HepG2 (cell line): ENCODE results near the gene CENPO. TPM values are rescaled to one million over a fixed set of nuclear protein-coding genes. Genes with fewer than 3 reads are reported as not detected.

ENCODE experiments used
- ATAC-seq: fragments of 200-7000 bp; cut with Tn5 transposase; 3 replicates; pipeline ENCODE4 v1.9.1; 2020; ENCODE audit warnings: mild to moderate bottlenecking, moderate library complexity
- BruUV-seq: library from RNA; stranded (reverse); fragments of 400-500 nt; replicated peaks from 2 replicates; lab custom pipeline; 2021; lab: Mats Ljungman, UMichigan
- CTCF ChIA-PET: fragments of 300-600 bp; formaldehyde crosslinking; extraction: SDS; loops from one replicate; lab custom pipeline; 2021; ENCODE audit warnings: low total read pairs, inconsistent platforms, low intra/inter-chr PET ratio; lab: Yijun Ruan, JAX
- POLR2A ChIA-PET: fragments of 350-600 bp; sonication (Branson Sonifier 250); formaldehyde crosslinking; loops from one replicate; lab custom pipeline; 2020; ENCODE audit warnings: antibody characterized with exemption, inconsistent platforms; lab: Yijun Ruan, JAX
- DNase-seq: peaks from one replicate; pipeline ENCODE4 v3.0.0-alpha.2; 2015; ENCODE audit warnings: low spot score
- FAIRE-seq: peaks from 3 replicates; lab custom pipeline; 2011; peaks lifted over from hg19 to GRCh38; lab: Jason Lieb, UNC
- H2AFZ ChIP-seq: one replicate; pipeline ENCODE4 v1.6.1; 2011; ENCODE audit warnings: low read length, inconsistent platforms
- H3K27ac ChIP-seq: fragments of 300-600 bp; 3 replicates; pipeline ENCODE4 v1.8.0; 2011; ENCODE audit warnings: mixed run types, mild to moderate bottlenecking, mixed read lengths, low read length, inconsistent platforms; ENCODE audit not compliant: insufficient read depth; ENCODE audit errors: extremely low read length
- H3K27me3 ChIP-seq, 2 experiments: fragments of 200-600 bp in 1 of 2; 2 replicates in 1 of 2; 3 replicates in 1 of 2; pipeline versions ENCODE4 v1.6.0 to v1.8.0; 2011; ENCODE audit warnings: low read length in 2 of 2, mild to moderate bottlenecking in 2 of 2, moderate library complexity in 2 of 2, inconsistent platforms in 1 of 2; ENCODE audit not compliant: insufficient read depth in 2 of 2, control insufficient read depth in 1 of 2
- H3K36me3 ChIP-seq, 2 experiments: fragments of 200-600 bp in 1 of 2; replicated peaks in 1 of 2; 2 replicates in 1 of 2; 3 replicates in 1 of 2; pipeline versions ENCODE4 v1.5.1 to v1.8.0; 2011; ENCODE audit warnings: low read length in 2 of 2, inconsistent platforms in 1 of 2; ENCODE audit not compliant: insufficient read depth in 2 of 2, control insufficient read depth in 1 of 2
- H3K4me1 ChIP-seq: 2 replicates; pipeline ENCODE4 v1.5.1; 2012; ENCODE audit warnings: low read length, inconsistent platforms; ENCODE audit not compliant: insufficient read depth
- H3K4me2 ChIP-seq: 2 replicates; pipeline ENCODE4 v1.6.0; 2011; ENCODE audit warnings: low read depth, low read length, inconsistent platforms
- H3K4me3 ChIP-seq, 3 experiments: fragments of 200-600 bp in 1 of 3; sonication (generic), shearing (Covaris generic) in 1 of 3; replicated peaks in 1 of 3; 2 replicates each; pipeline ENCODE4 v1.5.1; 2011 to 2016; ENCODE audit warnings: low read length in 3 of 3, inconsistent platforms in 2 of 3, low read depth in 2 of 3, mild to moderate bottlenecking in 2 of 3, control low read depth in 1 of 3, mixed read lengths in 1 of 3; ENCODE audit not compliant: insufficient read depth in 1 of 3
- H3K79me2 ChIP-seq: one replicate; pipeline ENCODE4 v1.6.1; 2011; ENCODE audit warnings: low read length, inconsistent platforms; ENCODE audit not compliant: insufficient read depth
- H3K9ac ChIP-seq: 2 replicates; pipeline ENCODE4 v1.6.0; 2011; ENCODE audit warnings: mild to moderate bottlenecking, low read depth, low read length, inconsistent platforms; ENCODE audit not compliant: insufficient read depth
- H3K9me3 ChIP-seq: 2 replicates; pipeline ENCODE4 v1.5.1; 2012; ENCODE audit warnings: mild to moderate bottlenecking, low read length
- H4K20me1 ChIP-seq: 2 replicates; pipeline ENCODE4 v1.6.0; 2011; ENCODE audit warnings: inconsistent platforms, mild to moderate bottlenecking, low read length, moderate library complexity; ENCODE audit not compliant: insufficient read depth
- RBM22 ChIP-seq: fragments of 200-400 bp; formaldehyde crosslinking; optimal IDR thresholded peaks from 2 replicates; pipeline ENCODE3; 2017; ENCODE audit warnings: mild to moderate bottlenecking, low read length, moderate library complexity
- REL ChIP-seq: sonication (generic); formaldehyde crosslinking; conservative IDR thresholded peaks from 2 replicates; pipeline ENCODE4 v1.8.0; 2022; ENCODE audit warnings: mild to moderate bottlenecking, missing genetic modification reagents, moderate library complexity
- ZNF343 ChIP-seq: sonication (generic); formaldehyde crosslinking; IDR thresholded peaks from 2 replicates; pipeline ENCODE4 v1.4.0; 2020; ENCODE audit warnings: mild to moderate bottlenecking, missing genetic modification reagents
- WGBS: methylation state at CpG from one replicate; pipeline ENCODE4 v1.1.6; 2017; ENCODE audit warnings: low lambda C conversion rate; 5-methylcytosine and 5-hydroxymethylcytosine counted together
- in situ Hi-C: cut with HindIII; loops from 2 replicates; pipeline ENCODE4 v1.10.0; 2017; ENCODE audit warnings: low pct_unique_long_range_greater_than_20kb; ENCODE audit not compliant: extremely low pct_ligation_motif_present
- intact Hi-C: fragments of 100-400 bp; cut with micrococcal nuclease; formaldehyde crosslinking; loops from one replicate; pipeline ENCODE4 v1.10.0; 2022; ENCODE audit not compliant: unreplicated experiment
- polyA plus RNA-seq, 8 experiments: library from polyadenylated mRNA; depleted of rRNA in 3 of 8; stranded (reverse) in 7 of 8; unstranded in 1 of 8; fragments of >200 nt; fragmentation: Illumina TruSeq in 4 of 8; extraction: Trizol in 4 of 8; gene quantifications; 2 replicates each; pipeline versions ENCODE4 v1.2.1 to v1.2.3, GENCODE V29; 2011 to 2016; ENCODE audit warnings: low read depth in 4 of 8, missing spikeins in 1 of 8, mixed read lengths in 1 of 8; ENCODE audit not compliant: insufficient read depth in 1 of 8
- total RNA-seq, 5 experiments: library from RNA; depleted of rRNA; stranded (reverse); fragments of >200 nt; fragmentation: Illumina TruSeq; extraction: Trizol; gene quantifications; 2 replicates each; pipeline ENCODE4 v1.2.3, GENCODE V29; 2016; ENCODE audit warnings: low read depth in 1 of 5

CENPO gene
- total and polyA plus RNA-seq, 2 of the 13 experiments (the other 11 are each of a cell fraction or from before 2014, with no cell fraction given) = 19.7 to 35.5 TPM

DNA sequence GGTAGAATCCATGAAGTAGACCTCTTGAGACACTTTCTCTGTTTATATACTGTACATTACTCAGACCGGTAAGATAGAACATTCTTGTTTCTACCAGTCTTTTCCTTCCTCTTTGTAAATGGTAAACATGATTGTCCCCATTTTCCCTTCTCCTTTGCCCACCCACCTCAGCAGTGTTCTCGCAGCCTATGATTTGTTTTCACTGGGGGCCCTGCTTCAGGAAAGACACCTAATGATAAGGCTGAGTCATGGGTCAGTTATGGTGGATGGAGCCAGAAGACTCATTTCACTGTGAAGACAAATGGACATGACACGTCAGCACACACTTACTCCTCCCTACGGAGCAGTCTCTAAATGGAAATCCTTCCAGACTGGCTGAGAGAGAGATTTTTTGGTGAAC, 23.7 kb downstream of the CENPO start:
- intact Hi-C loops (no loop called here), in situ Hi-C loops (no loop called here)
- TF ChIP-seq REL = no peak
- TF ChIP-seq RBM22 = peak; percentile 36
- Histone ChIP-seq H3K4me1 (peaks cover 18% of the 10 kb centered on the region), H3K9ac (no peak overlapping the region), H3K9me3 (no peaks in the 10 kb centered on the region), H3K27ac (no peak overlapping the region), H3K4me3 (no peak overlapping the region), H3K79me2 (peaks cover 20% of the 10 kb centered on the region), H2AFZ (no peak overlapping the region), H4K20me1 (no peaks in the 10 kb centered on the region), H3K4me2 (no peak overlapping the region), H3K27me3 (no peaks in the 10 kb centered on the region), H3K36me3 (peaks cover 30 to 77% of the 10 kb centered on the region in 2 experiments)
- ChIA-PET CTCF (no interaction called here), POLR2A (no interaction called here)
- no peak for FAIRE-seq
- 95% methylated on average over 4 of the region's 4 CpGs for WGBS
- DNase-seq = no peak
- ATAC-seq = no peak
- BruUV-seq = no TSS peak

DNA sequence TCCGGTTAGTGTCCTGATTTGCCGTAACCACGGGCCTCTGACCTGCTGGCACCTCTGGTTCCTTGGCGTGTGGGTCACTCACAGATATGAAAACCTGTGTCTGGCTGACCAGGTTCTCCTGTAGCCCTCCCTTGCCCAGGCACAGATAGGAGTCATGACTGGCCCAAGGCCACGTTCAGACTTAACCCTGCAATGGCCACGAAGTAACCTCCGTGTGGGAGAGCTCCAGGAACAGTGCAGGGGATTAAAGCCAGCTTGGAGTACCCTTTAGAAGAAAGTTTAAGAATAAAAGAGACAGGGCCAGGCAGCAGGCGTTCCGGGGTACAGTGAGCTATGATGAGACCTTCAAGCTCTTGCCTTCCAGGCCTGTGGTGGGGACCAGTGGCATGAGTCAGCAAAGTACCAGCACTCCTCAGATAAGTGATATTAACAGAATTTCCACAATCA, 25.5 kb downstream of the CENPO start:
- Histone ChIP-seq H3K27ac (no peak overlapping the region), H3K9me3 (no peaks in the 10 kb centered on the region), H3K79me2 (peaks cover 2% of the 10 kb centered on the region), H3K9ac (no peak overlapping the region), H3K4me3 (no peak overlapping the region), H4K20me1 (no peaks in the 10 kb centered on the region), H3K27me3 (no peaks in the 10 kb centered on the region), H3K4me2 (no peak overlapping the region), H3K4me1 (peaks cover 18% of the 10 kb centered on the region), H2AFZ (no peak overlapping the region), H3K36me3 (peaks cover 26 to 75% of the 10 kb centered on the region in 2 experiments)
- 92% methylated on average over 9 of the region's 9 CpGs for WGBS
- no TSS peak for BruUV-seq
- CTCF ChIA-PET = no interaction called here
- FAIRE-seq (no peak), DNase-seq (no peak), ATAC-seq (no peak)
- intact Hi-C loops = no loop called here
- in situ Hi-C loops = no loop called here
- TF ChIP-seq ZNF343 (CRISPR knock-in tag) (no peak), RBM22 (peak; percentile 57)
- POLR2A ChIA-PET = no interaction called here
